GM13977 (cell line): ENCODE results near the gene CCND3.

Experiments used
- DNase-seq: peaks from one replicate; pipeline ENCODE4 v3.0.0; 2012; ENCODE audit warnings: low spot score
- in situ Hi-C: fragments of 300-500 bp; cut with MboI; formaldehyde crosslinking; loops from one replicate; pipeline ENCODE4 v1.12.0; 2022; ENCODE audit warnings: low sequenced_read_pairs, low pct_unique_long_range_greater_than_20kb, mixed read lengths, inconsistent platforms; ENCODE audit not compliant: unreplicated experiment
- TF ChIP-seq, protein P1 (sequence below): IDR thresholded peaks from 2 replicates; pipeline ENCODE4 v1.5.1; 2012; ENCODE audit warnings: mild to moderate bottlenecking, control low read depth; ENCODE audit not compliant: insufficient read depth; ENCODE audit errors: extremely low read depth, missing control alignments

CCND3 gene

DNA sequence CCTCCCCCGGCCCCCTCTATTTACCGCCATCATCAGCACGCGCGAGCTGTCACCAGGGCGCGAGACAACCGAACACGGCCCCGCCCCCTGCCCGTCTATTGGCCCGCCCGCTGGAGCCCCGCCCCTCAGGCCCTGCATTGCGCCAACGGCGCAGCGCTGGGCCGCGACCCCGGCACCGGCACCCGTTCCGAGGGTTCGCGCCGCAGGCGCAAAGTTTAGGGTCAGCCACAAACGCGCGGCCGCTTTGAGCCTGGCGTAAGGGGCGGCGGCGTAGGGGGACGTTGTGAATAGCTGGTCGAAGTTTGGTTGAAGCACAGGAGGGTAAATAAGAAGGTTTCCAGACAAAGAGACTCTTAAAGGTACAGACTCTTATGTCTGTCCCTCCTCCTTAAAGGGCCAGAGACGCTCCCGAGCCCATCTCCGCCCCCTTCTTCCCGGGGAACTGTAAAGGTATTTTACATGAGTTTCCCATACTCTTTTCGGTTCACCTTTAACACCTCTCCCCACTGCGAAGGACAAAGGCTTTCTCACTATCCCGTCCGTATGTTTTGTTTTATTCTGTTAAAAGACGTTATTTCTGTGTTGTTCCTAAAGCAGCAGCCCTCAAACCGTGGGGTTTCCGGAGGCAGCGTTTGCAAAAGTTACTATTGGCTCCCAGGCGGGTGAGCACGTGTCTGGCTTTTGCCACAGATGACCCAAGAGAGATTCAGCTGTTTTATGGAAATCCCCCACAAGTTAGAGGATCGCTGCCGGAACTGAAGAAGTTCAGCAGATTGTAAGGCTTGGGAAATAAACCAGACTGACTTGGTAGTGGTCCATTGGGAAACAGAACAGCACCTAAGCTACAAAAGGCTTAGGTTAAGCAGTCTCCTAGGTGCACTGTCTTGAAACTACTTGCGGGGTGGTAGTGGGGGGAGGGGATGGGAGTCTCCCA lies 46.0 kb downstream of the CCND3 start, which contains the start of gene USP49:
Gene USP49 (minus strand): TSS at position 76 of the 934 bp plus-strand sequence. CDS start 88,392 bp downstream, outside the sequence.
- peak; percentile 94 for DNase-seq
- TF ChIP-seq, protein P1, sequence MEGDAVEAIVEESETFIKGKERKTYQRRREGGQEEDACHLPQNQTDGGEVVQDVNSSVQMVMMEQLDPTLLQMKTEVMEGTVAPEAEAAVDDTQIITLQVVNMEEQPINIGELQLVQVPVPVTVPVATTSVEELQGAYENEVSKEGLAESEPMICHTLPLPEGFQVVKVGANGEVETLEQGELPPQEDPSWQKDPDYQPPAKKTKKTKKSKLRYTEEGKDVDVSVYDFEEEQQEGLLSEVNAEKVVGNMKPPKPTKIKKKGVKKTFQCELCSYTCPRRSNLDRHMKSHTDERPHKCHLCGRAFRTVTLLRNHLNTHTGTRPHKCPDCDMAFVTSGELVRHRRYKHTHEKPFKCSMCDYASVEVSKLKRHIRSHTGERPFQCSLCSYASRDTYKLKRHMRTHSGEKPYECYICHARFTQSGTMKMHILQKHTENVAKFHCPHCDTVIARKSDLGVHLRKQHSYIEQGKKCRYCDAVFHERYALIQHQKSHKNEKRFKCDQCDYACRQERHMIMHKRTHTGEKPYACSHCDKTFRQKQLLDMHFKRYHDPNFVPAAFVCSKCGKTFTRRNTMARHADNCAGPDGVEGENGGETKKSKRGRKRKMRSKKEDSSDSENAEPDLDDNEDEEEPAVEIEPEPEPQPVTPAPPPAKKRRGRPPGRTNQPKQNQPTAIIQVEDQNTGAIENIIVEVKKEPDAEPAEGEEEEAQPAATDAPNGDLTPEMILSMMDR: no peak
- in situ Hi-C loops: no loop called here

GRCh38 chr6:41894366-41895299 lies 47.0 kb downstream of the CCND3 start:
- TF ChIP-seq, protein P1: no peak
- in situ Hi-C loops: no loop called here
- no peak for DNase-seq

GRCh38 chr6:41892921-41893564 lies 48.6 kb downstream of the CCND3 start:
- no peak for DNase-seq
- TF ChIP-seq, protein P1: no peak
- in situ Hi-C loops: no loop called here

DNA sequence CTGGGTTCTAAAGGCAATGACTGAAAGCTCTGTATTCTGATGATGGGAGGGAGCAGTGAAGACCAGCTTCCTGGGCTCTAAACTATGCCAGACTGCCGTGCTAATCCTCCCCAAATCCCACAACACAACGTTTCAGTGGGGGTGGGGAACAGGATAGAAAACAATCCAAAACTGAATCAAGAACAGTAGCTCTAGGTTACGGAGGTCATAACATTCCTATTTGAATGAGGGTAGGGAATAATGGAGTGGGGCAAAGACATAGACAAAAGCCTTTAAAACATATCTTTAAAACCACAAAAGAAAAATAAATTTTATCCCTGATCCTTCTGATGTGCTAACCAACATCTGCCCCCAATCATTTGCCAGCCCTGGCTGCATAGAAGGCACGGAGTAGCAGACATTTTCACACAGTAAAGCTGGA lies 54.3 kb downstream of the CCND3 start:
- in situ Hi-C loops: no loop called here
- TF ChIP-seq, protein P1: no peak
- DNase-seq: no peak

GRCh38 chr6:41885930-41886329 lies 55.7 kb downstream of the CCND3 start:
- no peak for DNase-seq
- TF ChIP-seq, protein P1: no peak

GRCh38 chr6:41884957-41885356 lies 56.7 kb downstream of the CCND3 start:
- TF ChIP-seq, protein P1: no peak
- in situ Hi-C loops: no loop called here
- DNase-seq: no peak

More at GRCh38 chr6:41885930-41886329, 55.7 kb downstream of the CCND3 start:
- in situ Hi-C loops: no loop called here
